Right forelimb (tissue), 1 donor: ENCODE measurements around the gene AHI1.
"Not testable (repeated sequence)": the region's sequence is repeated elsewhere in the genome, so short reads cannot be mapped to it uniquely, and the experiment has no call there.

Experiments
- DNase-seq: peaks from one replicate; pipeline ENCODE4 v3.0.0-alpha.2; 2018

AHI1 gene

GRCh38 chr6:135256866-135257265, 240.7 kb downstream of the AHI1 start:
- no peak for DNase-seq

GRCh38 chr6:135254471-135254870, 243.1 kb downstream of the AHI1 start:
- no peak for DNase-seq

GRCh38 chr6:135251498-135252441, 245.8 kb downstream of the AHI1 start:
- no peak for DNase-seq

GRCh38 chr6:135250751-135251497, 246.6 kb downstream of the AHI1 start:
- DNase-seq: no peak

- no peak for DNase-seq
Measured at GRCh38 chr6:135250234-135250633, 247.3 kb downstream of the AHI1 start.

GRCh38 chr6:135246412-135247012, 251.0 kb downstream of the AHI1 start:
- not testable (repeated sequence) for DNase-seq

GRCh38 chr6:135244805-135245204, 252.7 kb downstream of the AHI1 start:
- no peak for DNase-seq

GRCh38 chr6:135243871-135244796, 253.4 kb downstream of the AHI1 start:
- no peak for DNase-seq

- DNase-seq: no peak
Measured at GRCh38 chr6:135240711-135241110, 256.8 kb downstream of the AHI1 start.

- no peak for DNase-seq
Measured at GRCh38 chr6:135236732-135237131, 260.8 kb downstream of the AHI1 start.

GRCh38 chr6:135236319-135236718, 261.2 kb downstream of the AHI1 start:
- DNase-seq: no peak

- no peak for DNase-seq
Measured at GRCh38 chr6:135235716-135236115, 261.8 kb downstream of the AHI1 start.

GRCh38 chr6:135234492-135234780, 263.1 kb downstream of the AHI1 start:
- no peak for DNase-seq

GRCh38 chr6:135233686-135234491, 263.7 kb downstream of the AHI1 start:
- DNase-seq: no peak
